ENCODE measurements around the gene ACTR6. TPM values are rescaled to one million over a fixed set of nuclear protein-coding genes. Genes with fewer than 3 reads are reported as not detected.

Gene ACTR6
- total RNA-seq, 3 donors from 2014 or later: 20.4 to 26.5 (median 21.4) TPM

DNA sequence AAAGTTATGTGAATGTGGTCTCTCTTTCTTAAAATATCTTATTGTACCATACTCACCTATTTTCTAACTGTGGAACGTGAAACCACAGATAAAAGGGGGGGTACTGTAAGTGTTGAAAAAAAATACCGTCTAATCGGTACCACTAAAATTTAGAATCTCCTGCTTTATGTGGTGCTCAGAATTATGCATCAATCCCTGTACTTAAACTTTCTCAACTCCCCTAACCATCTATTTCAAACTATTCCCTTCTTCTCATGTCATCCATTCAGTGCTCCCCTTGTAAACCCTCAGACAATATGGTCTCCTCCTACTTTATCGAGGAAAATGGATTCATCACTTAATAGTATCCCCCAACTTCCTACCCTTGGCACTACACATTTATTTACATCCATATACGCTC is 42.5 kb downstream of the ACTR6 start:
- intact Hi-C loops (cut with DNase I, micrococcal nuclease): no loop called here
- no peaks in the 10 kb centered on the region for H3K36me3 ChIP-seq (ENCODE audit: low read depth)
- H3K4me3 ChIP-seq: no peak overlapping the region
- H3K4me1 ChIP-seq (ENCODE audit: low read depth): no peaks in the 10 kb centered on the region
- H3K9me3 ChIP-seq: no peaks in the 10 kb centered on the region
- TF ChIP-seq, protein P1, sequence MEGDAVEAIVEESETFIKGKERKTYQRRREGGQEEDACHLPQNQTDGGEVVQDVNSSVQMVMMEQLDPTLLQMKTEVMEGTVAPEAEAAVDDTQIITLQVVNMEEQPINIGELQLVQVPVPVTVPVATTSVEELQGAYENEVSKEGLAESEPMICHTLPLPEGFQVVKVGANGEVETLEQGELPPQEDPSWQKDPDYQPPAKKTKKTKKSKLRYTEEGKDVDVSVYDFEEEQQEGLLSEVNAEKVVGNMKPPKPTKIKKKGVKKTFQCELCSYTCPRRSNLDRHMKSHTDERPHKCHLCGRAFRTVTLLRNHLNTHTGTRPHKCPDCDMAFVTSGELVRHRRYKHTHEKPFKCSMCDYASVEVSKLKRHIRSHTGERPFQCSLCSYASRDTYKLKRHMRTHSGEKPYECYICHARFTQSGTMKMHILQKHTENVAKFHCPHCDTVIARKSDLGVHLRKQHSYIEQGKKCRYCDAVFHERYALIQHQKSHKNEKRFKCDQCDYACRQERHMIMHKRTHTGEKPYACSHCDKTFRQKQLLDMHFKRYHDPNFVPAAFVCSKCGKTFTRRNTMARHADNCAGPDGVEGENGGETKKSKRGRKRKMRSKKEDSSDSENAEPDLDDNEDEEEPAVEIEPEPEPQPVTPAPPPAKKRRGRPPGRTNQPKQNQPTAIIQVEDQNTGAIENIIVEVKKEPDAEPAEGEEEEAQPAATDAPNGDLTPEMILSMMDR (IDR thresholded peaks at IDR 0.05): no peak
- DNase-seq (no peak), ATAC-seq (no peak)

DNA sequence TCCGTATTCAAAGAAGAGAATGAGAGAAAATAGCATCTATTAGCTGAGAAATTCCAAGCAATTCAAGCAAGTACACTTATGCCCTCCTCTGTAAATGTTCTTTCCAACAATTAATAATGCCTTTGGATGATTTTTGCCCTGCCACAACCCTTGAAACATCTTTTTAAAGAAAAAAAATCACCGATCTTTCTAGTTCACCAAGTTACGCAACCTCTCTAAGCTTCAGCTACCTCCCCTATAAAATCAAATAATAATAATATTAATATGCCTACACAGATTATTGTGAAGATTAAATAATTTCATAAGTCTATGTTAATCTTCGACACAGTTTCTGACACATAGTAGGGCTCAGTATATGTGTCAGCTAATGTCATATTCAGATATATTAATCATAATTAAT is 47.1 kb downstream of the ACTR6 start:
- DNase-seq: no peak
- TF ChIP-seq, protein P1 (IDR thresholded peaks at IDR 0.05): no peak
- Histone ChIP-seq H3K9me3 (no peaks in the 10 kb centered on the region), H3K4me1 (ENCODE audit: low read depth) (no peaks in the 10 kb centered on the region), H3K36me3 (ENCODE audit: low read depth) (no peaks in the 10 kb centered on the region), H3K4me3 (no peak overlapping the region)
- intact Hi-C loops (cut with DNase I, micrococcal nuclease): no loop called here
- ATAC-seq: no peak

DNA sequence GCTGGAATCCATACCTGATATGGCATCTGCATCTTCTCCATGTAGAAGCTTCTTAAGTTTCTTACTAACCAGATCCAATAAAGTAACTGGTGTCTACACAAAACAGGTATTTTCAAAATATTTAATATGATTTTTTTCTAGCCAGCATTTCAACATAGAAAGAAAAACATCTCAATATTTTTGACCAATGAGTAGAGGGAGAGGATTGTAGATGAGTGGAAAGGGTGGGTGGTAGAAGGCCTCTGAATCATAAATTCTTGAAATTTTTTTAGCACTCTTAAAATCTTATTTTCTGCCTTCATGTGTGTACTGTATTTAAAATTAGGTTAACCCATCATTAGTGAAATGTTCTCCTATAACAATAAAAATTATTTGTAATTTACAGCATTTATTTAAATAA is 48.3 kb downstream of the ACTR6 start:
- no peaks in the 10 kb centered on the region for H3K4me1 ChIP-seq (ENCODE audit: low read depth)
- no peak for ATAC-seq
- intact Hi-C loops (cut with DNase I, micrococcal nuclease): no loop called here
- H3K36me3 ChIP-seq (ENCODE audit: low read depth): no peaks in the 10 kb centered on the region
- H3K4me3 ChIP-seq: no peak overlapping the region
- DNase-seq: no peak
- no peaks in the 10 kb centered on the region for H3K9me3 ChIP-seq
- TF ChIP-seq, protein P1 (IDR thresholded peaks at IDR 0.05): no peak

DNA sequence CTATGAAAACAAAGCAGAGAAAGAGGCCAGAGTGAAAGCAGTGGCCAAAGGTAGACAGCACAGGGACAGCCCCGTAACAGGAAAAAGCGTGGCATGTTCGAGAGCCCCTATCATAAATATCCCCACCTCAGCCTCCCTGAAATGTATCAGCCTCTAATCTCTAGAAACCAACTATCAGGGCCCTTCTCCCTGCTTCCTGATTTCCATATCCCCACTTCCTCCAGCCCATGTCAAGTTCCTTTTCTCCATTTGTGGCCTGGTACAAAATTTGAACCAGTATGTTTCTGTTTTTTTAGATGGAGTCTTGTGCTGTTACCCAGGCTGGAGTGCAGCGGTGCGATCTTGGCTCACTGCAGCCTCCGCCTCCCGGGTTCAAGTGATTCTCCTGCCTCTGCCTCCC is 49.3 kb downstream of the ACTR6 start:
- H3K4me3 ChIP-seq: no peak overlapping the region
- ATAC-seq (no peak), DNase-seq (no peak)
- intact Hi-C loops (cut with DNase I, micrococcal nuclease): no loop called here
- no peaks in the 10 kb centered on the region for H3K36me3 ChIP-seq (ENCODE audit: low read depth)
- H3K9me3 ChIP-seq: no peaks in the 10 kb centered on the region
- TF ChIP-seq, protein P1 (IDR thresholded peaks at IDR 0.05): no peak
- no peaks in the 10 kb centered on the region for H3K4me1 ChIP-seq (ENCODE audit: low read depth)

DNA sequence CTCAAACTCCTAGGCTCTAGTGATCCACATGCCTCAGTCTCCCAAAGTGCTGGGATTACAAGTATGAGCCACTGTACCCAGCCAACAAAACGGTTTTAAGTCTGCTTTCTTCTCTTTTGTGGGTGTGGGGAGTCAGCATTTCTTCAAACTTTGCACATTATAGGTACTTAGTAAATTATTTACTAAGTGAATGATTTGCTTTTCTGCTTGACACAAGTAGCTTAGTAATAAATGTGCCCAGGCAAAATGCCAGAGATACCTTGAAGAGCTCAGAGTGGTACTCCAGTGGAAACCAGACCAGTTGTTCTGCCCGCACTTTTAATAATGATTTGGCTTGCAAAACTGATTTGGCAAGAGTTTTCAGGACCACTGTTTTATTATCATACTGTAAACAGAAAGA is 51.3 kb downstream of the ACTR6 start:
- no peak overlapping the region for H3K4me3 ChIP-seq
- TF ChIP-seq, protein P1 (IDR thresholded peaks at IDR 0.05): no peak
- peak in 1 of 3 donors; percentile 83 for DNase-seq
- ATAC-seq: peak; percentile 93
- intact Hi-C loops (cut with DNase I, micrococcal nuclease): no loop called here
- H3K9me3 ChIP-seq: no peaks in the 10 kb centered on the region
- H3K36me3 ChIP-seq (ENCODE audit: low read depth): no peaks in the 10 kb centered on the region
- no peaks in the 10 kb centered on the region for H3K4me1 ChIP-seq (ENCODE audit: low read depth)

DNA sequence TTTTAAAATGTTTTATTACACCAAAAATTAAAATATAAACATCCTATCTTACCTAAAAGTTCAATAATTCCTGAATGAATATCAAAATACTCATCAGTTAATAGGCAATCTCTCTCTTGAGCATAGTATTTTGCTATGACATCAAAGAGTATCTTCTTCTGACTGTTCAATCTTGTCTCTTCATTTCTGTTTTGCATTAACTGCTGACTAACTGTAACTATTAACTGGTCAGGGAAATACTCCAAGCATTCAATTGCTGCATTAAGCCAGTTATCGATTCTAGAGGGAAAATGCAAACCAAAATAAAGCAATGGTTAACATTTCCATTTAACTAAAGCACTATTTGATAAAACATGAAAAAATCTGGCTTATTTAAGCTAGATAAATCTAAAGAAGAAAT is 52.8 kb downstream of the ACTR6 start:
- Histone ChIP-seq H3K4me3 (no peak overlapping the region), H3K36me3 (ENCODE audit: low read depth) (no peaks in the 10 kb centered on the region), H3K4me1 (ENCODE audit: low read depth) (no peaks in the 10 kb centered on the region), H3K9me3 (no peaks in the 10 kb centered on the region)
- intact Hi-C loops (cut with DNase I, micrococcal nuclease): no loop called here
- DNase-seq: no peak
- TF ChIP-seq, protein P1 (IDR thresholded peaks at IDR 0.05): no peak
- no peak for ATAC-seq
